SK-N-MC (cell line): Measurements from ENCODE around the gene PLA2G1B.

Source experiments
- EZH2 ChIP-seq: fragments of 200-600 bp; sonication (generic); IDR thresholded peaks from one replicate; pipeline ENCODE4 v1.6.1; 2017; ENCODE audit warnings: antibody characterized with exemption
- FOXP2 ChIP-seq: optimal IDR thresholded peaks from 2 replicates; pipeline ENCODE3; 2011; ENCODE audit warnings: mild to moderate bottlenecking, moderate library complexity; ENCODE audit not compliant: insufficient read depth; ENCODE audit errors: extremely low read length, control extremely low read depth
- POLR2AphosphoS5 ChIP-seq: IDR thresholded peaks from 2 replicates; pipeline ENCODE4 v1.6.1; 2012; ENCODE audit warnings: mild to moderate bottlenecking, low read depth, low read length, borderline replicate concordance

GRCh38 chr12:120337730-120338129, 10.2 kb upstream of the PLA2G1B start:
- TF ChIP-seq POLR2AphosphoS5 (no peak), EZH2 (no peak), FOXP2 (no peak)
